CD1c-positive myeloid dendritic cell (primary cell): ENCODE data around the gene MUSK.
A peak's percentile ranks its signal among the peaks of the same experiment; 100 is the strongest.
"Not testable (repeated sequence)": the region's sequence is repeated elsewhere in the genome, so short reads cannot be mapped to it uniquely, and the experiment has no call there.

Experiments used
- DNase-seq: peaks from one replicate; pipeline ENCODE4 v3.0.0-alpha.2; 2016; ENCODE audit errors: extremely low spot score

MUSK gene

GRCh38 chr9:110762783-110763182, 94.2 kb downstream of the MUSK start:
- DNase-seq, result no peak

GRCh38 chr9:110763568-110763967, 95.0 kb downstream of the MUSK start:
- no peak for DNase-seq

- DNase-seq, result no peak
Measured at GRCh38 chr9:110764006-110764405, 95.4 kb downstream of the MUSK start.

GRCh38 chr9:110765926-110766325, 97.3 kb downstream of the MUSK start:
- no peak for DNase-seq

GRCh38 chr9:110767559-110768063, 99.0 kb downstream of the MUSK start:
- no peak for DNase-seq

DNA sequence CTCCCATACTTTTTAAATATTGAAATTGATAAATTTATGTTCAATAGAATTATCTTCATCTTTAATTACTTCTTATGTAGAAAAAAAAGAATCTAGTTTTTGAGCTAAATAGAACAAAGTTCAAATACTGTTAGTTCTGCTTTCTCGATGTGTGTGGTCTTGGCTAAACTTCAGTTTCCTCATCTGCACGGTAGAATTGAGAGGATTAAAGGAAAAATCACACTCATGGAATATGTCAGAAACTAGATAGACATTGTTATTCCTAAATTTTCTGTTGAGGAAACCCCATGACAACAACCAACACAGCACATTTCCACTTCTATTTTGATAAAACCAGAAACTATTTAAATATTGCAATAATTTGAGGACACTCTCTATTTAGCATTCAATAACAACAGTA, 100.3 kb downstream of the MUSK start:
- peak; percentile 23 for DNase-seq

DNA sequence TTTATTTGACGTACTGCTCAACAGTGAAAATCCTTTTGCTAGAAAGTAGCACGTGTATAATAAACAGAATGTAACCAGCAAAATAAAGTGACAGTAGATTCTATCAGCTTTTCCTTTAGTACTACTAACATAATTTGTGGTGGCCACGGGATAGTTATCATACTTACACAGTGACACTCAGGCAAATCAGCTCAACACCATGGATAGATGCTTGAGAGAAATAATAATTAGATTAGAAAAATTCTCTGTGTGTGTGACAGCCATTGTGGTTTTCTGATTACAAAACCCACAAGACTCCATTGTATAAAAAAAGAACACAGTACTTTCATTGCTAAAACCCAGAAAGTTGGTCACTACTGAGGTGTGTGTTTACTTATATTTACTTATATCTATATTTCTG, 101.1 kb downstream of the MUSK start:
- DNase-seq, result no peak

DNA sequence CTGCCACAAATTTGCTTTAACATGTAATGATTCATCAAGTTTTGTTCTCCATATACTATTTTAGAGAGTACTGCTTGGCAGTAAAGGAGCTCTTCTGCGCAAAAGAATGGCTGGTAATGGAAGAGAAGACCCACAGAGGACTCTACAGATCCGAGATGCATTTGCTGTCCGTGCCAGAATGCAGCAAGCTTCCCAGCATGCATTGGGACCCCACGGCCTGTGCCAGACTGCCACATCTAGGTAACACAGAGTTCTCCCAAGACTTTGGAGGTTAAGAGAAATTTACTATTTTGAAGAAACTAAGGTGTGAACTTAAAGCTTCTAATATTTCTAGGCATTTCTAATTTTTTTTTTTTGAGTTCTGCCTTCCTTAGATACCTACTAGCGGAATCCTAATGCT, 107.1 kb downstream of the MUSK start:
- no peak for DNase-seq

GRCh38 chr9:110776221-110776620, 107.6 kb downstream of the MUSK start:
- no peak for DNase-seq

- DNase-seq, result peak; percentile 5
Measured at GRCh38 chr9:110777196-110777875, 108.7 kb downstream of the MUSK start.

GRCh38 chr9:110777876-110778215, 109.3 kb downstream of the MUSK start:
- no peak for DNase-seq

- no peak for DNase-seq
Measured at GRCh38 chr9:110782701-110783100, 114.1 kb downstream of the MUSK start.

DNA sequence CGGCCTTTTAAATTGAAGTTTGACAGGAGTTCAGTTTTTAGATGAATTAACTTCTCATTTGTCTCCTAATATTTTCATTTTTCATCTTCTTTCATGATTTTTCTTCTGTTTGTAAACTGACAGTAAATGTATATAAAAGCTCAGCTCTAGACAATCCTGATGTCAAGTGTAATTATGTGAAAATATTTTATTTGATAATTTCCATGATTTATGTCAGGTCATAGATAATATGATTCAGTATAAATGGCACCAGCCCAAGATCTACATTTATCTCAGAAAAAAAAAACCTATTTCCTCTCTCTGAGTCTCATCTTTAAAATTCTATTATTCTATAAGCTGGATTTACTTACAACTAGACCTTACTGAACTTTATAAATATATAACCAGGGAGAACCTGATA, 115.7 kb downstream of the MUSK start:
- DNase-seq, result no peak

- DNase-seq, result no peak
Measured at GRCh38 chr9:110785166-110785565, 116.6 kb downstream of the MUSK start.

DNA sequence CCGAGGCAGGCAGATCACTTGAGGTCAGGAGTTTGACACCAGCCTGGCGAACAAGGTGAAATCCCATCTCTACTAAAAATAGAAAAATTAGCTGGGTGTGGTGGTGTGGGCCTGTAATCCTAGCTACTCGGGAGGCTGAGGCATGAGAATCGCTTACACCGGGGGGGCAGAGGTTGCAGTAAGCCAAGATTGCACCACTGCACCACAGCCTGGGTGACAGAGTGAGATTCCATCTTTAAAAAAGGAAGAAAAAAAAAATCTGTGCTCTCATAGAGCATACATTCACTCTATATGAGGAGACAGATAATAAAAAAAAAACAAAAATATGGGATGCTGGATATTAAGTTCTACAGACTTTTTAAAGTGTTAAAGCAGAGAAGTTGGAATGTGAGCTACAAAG, 119.8 kb downstream of the MUSK start:
- not testable (repeated sequence) for DNase-seq

GRCh38 chr9:110788871-110789270, 120.3 kb downstream of the MUSK start:
- DNase-seq, result no peak

DNA sequence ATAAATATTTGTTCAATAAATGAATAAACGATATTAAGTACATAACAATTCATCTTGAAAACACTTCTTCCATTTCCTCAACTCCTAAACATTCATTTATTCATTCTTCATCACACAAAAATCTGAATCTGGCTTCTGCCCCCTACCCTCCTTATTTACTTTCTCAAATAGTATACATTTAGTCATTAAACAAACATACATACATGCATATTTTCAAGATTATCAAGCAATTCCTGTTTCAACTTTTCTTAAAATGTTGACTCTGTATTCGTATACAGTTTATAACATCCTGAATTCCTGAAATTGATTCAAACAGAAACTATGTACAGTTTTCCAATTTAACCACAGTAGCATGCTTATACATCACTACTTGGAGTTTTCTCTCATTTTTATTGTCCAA, 129.0 kb downstream of the MUSK start:
- DNase-seq, result no peak

DNA sequence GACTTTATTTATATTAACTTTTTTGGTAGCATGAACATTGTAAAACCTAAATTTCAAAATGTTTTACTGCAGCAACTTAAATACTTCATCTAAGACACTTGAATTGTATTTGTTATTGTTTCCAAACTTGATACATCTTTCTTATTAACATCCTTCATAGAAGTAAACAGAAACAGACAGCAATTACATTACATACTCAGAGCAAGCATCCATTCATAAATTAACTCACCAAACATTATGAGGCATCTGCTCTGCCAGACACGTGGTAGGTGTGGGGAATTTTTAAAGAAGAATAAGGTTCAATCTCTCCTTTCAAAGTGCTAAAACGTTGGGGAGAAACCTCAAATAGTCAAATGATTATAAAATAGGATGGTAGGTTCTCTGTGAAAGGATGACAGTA, 130.8 kb downstream of the MUSK start:
- DNase-seq, result no peak

GRCh38 chr9:110801426-110801825, 132.8 kb downstream of the MUSK start:
- no peak for DNase-seq

- DNase-seq, result peak; percentile 73
Measured at GRCh38 chr9:110802416-110803035, 133.9 kb downstream of the MUSK start.

DNA sequence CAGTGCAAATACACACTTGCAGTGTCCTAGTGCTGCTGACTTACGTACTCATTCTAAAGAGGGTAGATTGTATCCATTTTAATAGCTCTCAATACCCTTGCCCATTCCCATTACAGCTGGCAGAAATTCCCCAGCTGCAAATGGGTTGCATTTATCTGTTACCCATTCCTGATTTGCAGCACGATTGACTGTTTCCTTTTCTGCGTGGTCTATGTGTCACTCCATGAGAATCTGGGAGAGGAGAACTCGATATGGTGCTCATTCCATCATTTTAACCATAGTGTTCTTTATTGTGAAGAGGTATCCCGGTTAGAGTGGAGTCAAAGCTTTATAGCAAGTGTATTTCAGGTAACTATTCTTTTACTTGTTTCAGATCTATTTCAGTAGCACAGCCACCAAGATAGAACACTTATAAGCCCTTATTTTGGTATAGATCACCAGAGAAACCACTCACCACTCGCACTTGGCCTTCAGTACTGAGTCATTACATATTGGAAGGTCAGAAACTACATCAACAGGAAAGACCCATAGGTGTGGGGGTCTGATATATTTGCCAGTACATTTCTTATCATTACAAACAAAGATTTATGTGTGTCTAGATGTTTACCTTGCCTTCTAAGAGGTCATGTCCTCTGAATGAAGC, 139.5 kb downstream of the MUSK start:
- no peak for DNase-seq

GRCh38 chr9:110808599-110808980, 140.0 kb downstream of the MUSK start:
- no peak for DNase-seq

GRCh38 chr9:110809038-110809595, 140.5 kb downstream of the MUSK start:
- no peak for DNase-seq
